GM12872 (cell line): ENCODE data around the gene OAT.

ENCODE experiments used
- CTCF ChIP-seq: IDR thresholded peaks from 3 replicates; pipeline ENCODE4 v1.5.1; 2011; ENCODE audit warnings: low read depth, mild to moderate bottlenecking, low read length, moderate library complexity; ENCODE audit not compliant: insufficient read depth

OAT gene

DNA sequence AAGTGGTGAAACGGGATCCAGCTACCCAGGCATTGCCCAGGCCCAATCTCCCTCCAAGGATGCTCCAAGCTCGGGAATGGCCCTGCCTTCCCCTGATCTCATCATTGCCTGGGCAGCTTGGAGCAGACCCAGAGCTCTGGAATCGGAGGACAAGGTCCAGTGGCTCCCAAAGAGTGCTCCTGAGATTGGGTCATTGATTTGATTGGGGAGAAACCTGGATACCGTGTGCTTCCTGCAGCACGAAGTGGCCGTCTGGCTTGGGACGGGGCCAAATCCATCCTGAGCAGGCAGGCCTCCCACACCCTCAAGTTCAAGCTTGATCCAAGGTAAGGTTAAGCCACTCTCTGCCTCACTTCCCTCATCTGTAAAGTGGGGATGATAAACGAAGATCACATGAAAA, 69.9 kb downstream of the OAT start:
- TF ChIP-seq CTCF, result no peak

DNA sequence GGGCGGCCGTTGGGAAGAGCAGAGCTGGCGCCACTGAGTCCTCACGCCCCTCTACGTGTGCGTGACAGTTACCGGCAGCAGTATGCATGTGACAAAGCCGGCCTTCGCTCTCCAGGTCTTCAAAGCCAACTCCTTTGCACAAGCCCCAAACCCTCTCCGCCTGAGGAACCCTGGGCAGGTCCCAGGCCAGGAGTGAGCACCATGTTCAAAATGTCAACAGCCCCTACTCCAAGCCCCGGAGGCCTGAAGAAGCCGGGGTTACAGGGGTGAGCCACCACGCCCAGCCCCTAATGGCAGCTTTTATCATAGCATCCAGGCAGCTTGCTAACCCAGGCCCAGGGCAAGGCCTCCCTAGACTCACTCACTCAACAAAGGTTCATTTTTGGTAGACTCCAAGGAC, 70.8 kb downstream of the OAT start:
- TF ChIP-seq CTCF, result peak; percentile 26; the same call in 1 of the 3 replicates
